NCI-H1436 treated with DMSO at 0.1 percent for 48 hours (cell line): ENCODE data around the gene TIMP3.

Experiments
- DNase-seq: peaks from one replicate; lab custom pipeline; 2025; lab: John Stamatoyannopoulos, UW

Gene TIMP3

GRCh38 chr22:32786027-32786418, 15.5 kb upstream of the TIMP3 start:
- DNase-seq: no peak

GRCh38 chr22:32788904-32789624, 12.4 kb upstream of the TIMP3 start:
- no peak for DNase-seq

- DNase-seq: no peak
Observed at GRCh38 chr22:32789797-32790620, 11.5 kb upstream of the TIMP3 start.

- no peak for DNase-seq
Observed at GRCh38 chr22:32791056-32791455, 10.4 kb upstream of the TIMP3 start.

GRCh38 chr22:32791485-32791884, 10.0 kb upstream of the TIMP3 start:
- no peak for DNase-seq

GRCh38 chr22:32793589-32793988, 7.9 kb upstream of the TIMP3 start:
- no peak for DNase-seq

- DNase-seq: no peak
Observed at GRCh38 chr22:32794449-32795213, 6.9 kb upstream of the TIMP3 start.

GRCh38 chr22:32795214-32795596, 6.3 kb upstream of the TIMP3 start:
- no peak for DNase-seq

GRCh38 chr22:32796865-32797573, 4.5 kb upstream of the TIMP3 start:
- DNase-seq: no peak

- no peak for DNase-seq
Observed at GRCh38 chr22:32799496-32799895, 2.0 kb upstream of the TIMP3 start.

- no peak for DNase-seq
Observed at GRCh38 chr22:32800158-32800882, 1.2 kb upstream of the TIMP3 start.

GRCh38 chr22:32800994-32801536, 440 bp upstream of the TIMP3 start:
- no peak for DNase-seq

GRCh38 chr22:32802237-32802765, 796 bp downstream of the TIMP3 start:
- no peak for DNase-seq

GRCh38 chr22:32803020-32803737, 1.7 kb downstream of the TIMP3 start:
- DNase-seq: no peak

- no peak for DNase-seq
Observed at GRCh38 chr22:32803738-32804435, 2.4 kb downstream of the TIMP3 start.

- no peak for DNase-seq
Observed at GRCh38 chr22:32804531-32805360, 3.2 kb downstream of the TIMP3 start.

- DNase-seq: no peak
Observed at GRCh38 chr22:32805361-32805881, 3.9 kb downstream of the TIMP3 start.

- no peak for DNase-seq
Observed at GRCh38 chr22:32806296-32806695, 4.8 kb downstream of the TIMP3 start.
